Neural cell (in vitro differentiated cells): ENCODE data around the gene GLE1.

ENCODE experiments used
- CTCF ChIP-seq: fragments of 450-650 bp; IDR thresholded peaks from 2 replicates; pipeline ENCODE4 v1.5.1; 2014; ENCODE audit warnings: antibody characterized with exemption, mild to moderate bottlenecking, moderate library complexity; ENCODE audit not compliant: poor library complexity, severe bottlenecking
- POLR2AphosphoS5 ChIP-seq: IDR thresholded peaks from 2 replicates; pipeline ENCODE4 v1.6.1; 2012
- TAF1 ChIP-seq: IDR thresholded peaks from 2 replicates; pipeline ENCODE4 v1.6.1; 2012; ENCODE audit warnings: low read depth

DNA sequence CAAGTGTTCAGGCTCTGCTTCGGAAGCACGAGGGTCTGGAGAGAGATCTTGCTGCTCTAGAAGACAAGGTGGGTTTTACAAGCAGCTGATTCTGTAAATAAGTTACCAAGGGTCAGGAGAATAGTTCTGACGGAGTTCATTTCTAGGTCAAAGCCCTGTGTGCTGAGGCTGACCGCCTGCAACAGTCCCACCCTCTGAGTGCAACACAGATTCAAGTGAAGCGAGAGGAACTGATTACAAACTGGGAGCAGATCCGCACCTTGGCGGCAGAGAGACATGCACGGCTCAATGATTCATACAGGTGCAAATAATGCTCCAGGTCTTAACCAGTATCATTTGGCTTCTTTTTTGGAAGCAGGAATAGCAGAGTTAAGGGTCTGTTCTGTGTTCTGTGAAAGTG, 72.7 kb downstream of the GLE1 start:
- no peak for TF ChIP-seq CTCF
- no peak for TF ChIP-seq POLR2AphosphoS5
- no peak for TF ChIP-seq TAF1
